DND-41 (cell line): ENCODE results near the gene TSPAN17.

Source experiments
- ATAC-seq: fragments of 200-7000 bp; cut with Tn5 transposase; 3 replicates; pipeline ENCODE4 v1.9.1; 2021; ENCODE audit warnings: low read depth; ENCODE audit not compliant: insufficient read depth
- DNase-seq: peaks from one replicate; pipeline ENCODE4 v3.0.0-alpha.2; 2020
- H2AFZ ChIP-seq: 2 replicates; pipeline ENCODE4 v1.6.0; 2012; ENCODE audit warnings: low read depth, low read length
- H3K27ac ChIP-seq: 2 replicates; pipeline ENCODE4 v1.5.1; 2012; ENCODE audit warnings: low read length, inconsistent platforms
- H3K27me3 ChIP-seq: fragments of 200-600 bp; sonication (generic); 2 replicates; pipeline ENCODE4 v1.6.0; 2012; ENCODE audit warnings: low read length, mild to moderate bottlenecking, inconsistent platforms; ENCODE audit not compliant: insufficient read depth, poor library complexity
- H3K36me3 ChIP-seq: 2 replicates; pipeline ENCODE4 v1.5.1; 2012; ENCODE audit warnings: low read length, inconsistent platforms; ENCODE audit not compliant: insufficient read depth
- H3K4me1 ChIP-seq: 2 replicates; pipeline ENCODE4 v1.5.1; 2012; ENCODE audit warnings: mild to moderate bottlenecking, low read length; ENCODE audit not compliant: insufficient read depth
- H3K4me2 ChIP-seq: 2 replicates; pipeline ENCODE4 v1.6.0; 2012; ENCODE audit warnings: mild to moderate bottlenecking, moderate library complexity, low read length, inconsistent platforms; ENCODE audit not compliant: insufficient read depth
- H3K4me3 ChIP-seq, 2 experiments: fragments of 200-600 bp in 1 of 2; shearing (Covaris generic) in 1 of 2; 2 replicates each; pipeline ENCODE4 v1.5.1; 2012 to 2016; ENCODE audit warnings: inconsistent platforms in 2 of 2, low read length in 2 of 2, mild to moderate bottlenecking in 2 of 2, low read depth in 1 of 2, moderate library complexity in 1 of 2
- H3K79me2 ChIP-seq: 2 replicates; pipeline ENCODE4 v1.6.0; 2012; ENCODE audit warnings: low read length, inconsistent platforms; ENCODE audit not compliant: insufficient read depth
- H3K9ac ChIP-seq: 2 replicates; pipeline ENCODE4 v1.6.0; 2012; ENCODE audit warnings: low read depth, mild to moderate bottlenecking, inconsistent platforms, low read length, moderate library complexity
- H3K9me3 ChIP-seq: 2 replicates; pipeline ENCODE4 v1.5.1; 2012; ENCODE audit warnings: low read length, moderate library complexity, mild to moderate bottlenecking, inconsistent platforms; ENCODE audit not compliant: insufficient read depth, severe bottlenecking
- H4K20me1 ChIP-seq: 2 replicates; pipeline ENCODE4 v1.6.0; 2012; ENCODE audit warnings: low read length; ENCODE audit not compliant: insufficient read depth
- EZH2 ChIP-seq: IDR thresholded peaks from 3 replicates; pipeline ENCODE4 v1.6.1; 2012; ENCODE audit warnings: borderline replicate concordance, low read depth, mild to moderate bottlenecking, moderate library complexity, low read length, inconsistent platforms; ENCODE audit not compliant: severe bottlenecking
- TF ChIP-seq, protein P1 (sequence below): IDR thresholded peaks from 2 replicates; pipeline ENCODE4 v1.5.1; 2012; ENCODE audit warnings: borderline replicate concordance, low read length, moderate library complexity, mild to moderate bottlenecking; ENCODE audit not compliant: poor library complexity, severe bottlenecking; ENCODE audit errors: extremely low read depth

The TSPAN17 gene

GRCh38 chr5:176658817-176659511 is 11.7 kb downstream of the TSPAN17 start:
- H3K4me1 ChIP-seq = peaks cover 29% of the 10 kb centered on the region
- H3K9me3 ChIP-seq = no peaks in the 10 kb centered on the region
- no peak overlapping the region; the same call in 1 of the 2 replicates for H3K9ac ChIP-seq
- peaks cover 10% of the 10 kb centered on the region; the same call in 1 of the 2 replicates for H4K20me1 ChIP-seq
- DNase-seq (peak; percentile 71), ATAC-seq (peak; percentile 76)
- H2AFZ ChIP-seq = no peak overlapping the region
- no peak overlapping the region; the same call in 1 of the 2 replicates for H3K27ac ChIP-seq
- no peaks in the 10 kb centered on the region for H3K79me2 ChIP-seq
- peak overlapping the region; percentile 64 for H3K4me2 ChIP-seq
- TF ChIP-seq, protein P1, sequence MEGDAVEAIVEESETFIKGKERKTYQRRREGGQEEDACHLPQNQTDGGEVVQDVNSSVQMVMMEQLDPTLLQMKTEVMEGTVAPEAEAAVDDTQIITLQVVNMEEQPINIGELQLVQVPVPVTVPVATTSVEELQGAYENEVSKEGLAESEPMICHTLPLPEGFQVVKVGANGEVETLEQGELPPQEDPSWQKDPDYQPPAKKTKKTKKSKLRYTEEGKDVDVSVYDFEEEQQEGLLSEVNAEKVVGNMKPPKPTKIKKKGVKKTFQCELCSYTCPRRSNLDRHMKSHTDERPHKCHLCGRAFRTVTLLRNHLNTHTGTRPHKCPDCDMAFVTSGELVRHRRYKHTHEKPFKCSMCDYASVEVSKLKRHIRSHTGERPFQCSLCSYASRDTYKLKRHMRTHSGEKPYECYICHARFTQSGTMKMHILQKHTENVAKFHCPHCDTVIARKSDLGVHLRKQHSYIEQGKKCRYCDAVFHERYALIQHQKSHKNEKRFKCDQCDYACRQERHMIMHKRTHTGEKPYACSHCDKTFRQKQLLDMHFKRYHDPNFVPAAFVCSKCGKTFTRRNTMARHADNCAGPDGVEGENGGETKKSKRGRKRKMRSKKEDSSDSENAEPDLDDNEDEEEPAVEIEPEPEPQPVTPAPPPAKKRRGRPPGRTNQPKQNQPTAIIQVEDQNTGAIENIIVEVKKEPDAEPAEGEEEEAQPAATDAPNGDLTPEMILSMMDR = no peak
- TF ChIP-seq EZH2 = no peak
- H3K27me3 ChIP-seq = no peaks in the 10 kb centered on the region
- H3K36me3 ChIP-seq = peaks cover 29% of the 10 kb centered on the region
- peak overlapping the region in 1 of 2 experiments; percentile 33; a peak in 2 of 4 replicates for H3K4me3 ChIP-seq

DNA sequence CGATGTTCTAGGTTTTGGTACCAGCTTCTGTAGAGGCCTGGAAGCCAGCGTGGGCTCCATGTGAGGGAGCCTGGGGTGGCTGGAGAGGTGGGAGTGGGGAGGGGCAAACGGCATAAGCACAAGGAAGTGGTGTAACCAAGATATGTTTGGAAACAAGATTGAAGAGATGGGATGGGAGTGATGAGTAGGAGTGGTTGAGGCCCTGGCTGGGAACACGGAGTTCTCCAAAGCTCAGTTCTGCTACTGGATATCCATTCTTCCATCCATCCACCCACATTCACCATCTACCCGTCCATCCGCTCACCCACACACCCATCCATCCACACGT is 12.2 kb downstream of the TSPAN17 start:
- DNase-seq = no peak
- no peaks in the 10 kb centered on the region for H3K27me3 ChIP-seq
- H4K20me1 ChIP-seq = peaks cover 10% of the 10 kb centered on the region; the same call in 1 of the 2 replicates
- no peak for ATAC-seq
- H3K79me2 ChIP-seq = no peaks in the 10 kb centered on the region
- peaks cover 24% of the 10 kb centered on the region for H3K36me3 ChIP-seq
- peaks cover 29% of the 10 kb centered on the region for H3K4me1 ChIP-seq
- no peaks in the 10 kb centered on the region for H3K9me3 ChIP-seq
- H3K4me3 ChIP-seq = no peak overlapping the region
- H3K27ac ChIP-seq = no peak overlapping the region
- H3K9ac ChIP-seq = no peak overlapping the region
- TF ChIP-seq, protein P1 = no peak
- no peak for TF ChIP-seq EZH2
- no peak overlapping the region for H2AFZ ChIP-seq
- peak overlapping the region; percentile 64 for H3K4me2 ChIP-seq

GRCh38 chr5:176659860-176660461 is 12.7 kb downstream of the TSPAN17 start:
- Histone ChIP-seq H3K9me3 (no peaks in the 10 kb centered on the region), H3K4me1 (peaks cover 29% of the 10 kb centered on the region), H3K4me3 (no peak overlapping the region), H3K27ac (no peak overlapping the region), H3K27me3 (no peaks in the 10 kb centered on the region), H4K20me1 (peaks cover 10% of the 10 kb centered on the region; the same call in 1 of the 2 replicates), H2AFZ (no peak overlapping the region), H3K79me2 (no peaks in the 10 kb centered on the region), H3K36me3 (peaks cover 20% of the 10 kb centered on the region), H3K9ac (no peak overlapping the region), H3K4me2 (no peak overlapping the region)
- no peak for DNase-seq
- no peak for ATAC-seq
- TF ChIP-seq EZH2 = no peak
- TF ChIP-seq, protein P1 = no peak
